ENCODE results near the gene NADK. TPM values are rescaled to one million over a fixed set of nuclear protein-coding genes. Genes with fewer than 3 reads are reported as not detected.
"Not testable (repeated sequence)": the region's sequence is repeated elsewhere in the genome, so short reads cannot be mapped to it uniquely, and the experiment has no call there.

Gene NADK
- total RNA-seq, 1 donor from 2014 or later = 84.3 TPM

DNA sequence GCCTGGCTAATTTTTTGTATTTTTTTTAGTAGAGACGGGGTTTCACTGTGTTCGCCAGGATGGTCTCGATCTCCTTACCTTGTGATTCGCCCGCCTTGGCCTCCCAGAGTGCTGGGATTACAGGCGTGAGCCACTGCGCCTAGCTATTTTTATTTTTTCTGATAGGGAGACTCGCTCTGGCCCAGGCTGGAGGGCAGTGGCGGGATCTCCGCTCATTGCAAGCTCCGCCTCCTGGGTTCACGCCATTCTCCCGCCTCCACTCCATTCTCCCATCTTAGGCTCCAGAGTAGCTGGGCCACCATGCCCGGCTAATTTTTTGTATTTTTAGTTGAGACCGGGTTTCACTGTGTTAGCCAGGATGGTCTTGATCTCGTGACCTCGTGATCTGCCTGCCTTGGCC is 52.2 kb downstream of the NADK start:
- not testable (repeated sequence) for DNase-seq (ENCODE audit: extremely low spot score, unreplicated experiment); H3K4me1 Mint-ChIP-seq (ENCODE audit: unreplicated experiment); H3K9me3 Mint-ChIP-seq (ENCODE audit: unreplicated experiment); H3K27me3 Mint-ChIP-seq (ENCODE audit: unreplicated experiment); H3K36me3 Mint-ChIP-seq (ENCODE audit: unreplicated experiment)
- peak overlapping the region; percentile 47 for H3K27ac Mint-ChIP-seq (ENCODE audit: unreplicated experiment)
- H3K4me3 Mint-ChIP-seq (ENCODE audit: unreplicated experiment) = peak overlapping the region; percentile 32

DNA sequence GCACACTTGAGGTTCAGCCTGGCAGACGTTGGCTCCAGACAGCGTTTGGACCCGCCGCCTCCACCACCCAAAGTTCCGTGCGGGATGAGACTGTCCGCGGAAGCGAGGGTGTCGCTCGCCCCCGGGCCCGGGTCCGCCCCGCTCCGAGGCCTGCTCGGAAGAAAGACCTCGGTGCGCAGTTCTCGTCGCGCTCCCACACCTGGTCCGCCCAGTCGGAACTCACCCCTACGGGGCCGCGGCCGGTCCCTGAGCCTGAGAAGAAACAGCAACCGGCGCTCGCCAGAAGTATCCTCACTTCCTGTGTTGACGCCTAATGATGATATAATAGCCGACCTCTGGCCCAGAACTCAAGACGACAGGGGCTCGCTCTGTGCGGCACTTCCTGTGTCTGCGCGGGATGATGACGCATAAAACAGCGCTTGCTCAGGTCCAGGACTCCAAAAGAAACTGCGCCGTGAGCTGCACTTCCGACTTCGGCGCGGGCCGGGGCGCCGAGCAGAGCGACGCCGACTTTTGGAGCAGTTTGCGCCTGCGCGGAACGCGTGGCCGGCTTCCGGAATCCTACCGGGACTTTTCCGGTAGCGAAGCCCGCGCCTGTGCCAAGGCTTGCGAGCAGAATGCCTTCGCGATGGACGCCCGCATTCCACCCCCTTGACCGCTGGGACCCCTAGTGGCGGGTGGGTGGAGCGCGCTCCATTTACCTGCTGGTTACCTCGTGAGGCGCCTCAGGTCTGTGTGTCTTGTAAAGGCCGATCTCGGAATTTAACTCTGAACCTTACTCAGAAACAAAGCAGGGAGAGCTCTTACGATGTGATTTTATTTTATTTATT is 54.0 kb downstream of the NADK start, which contains the start of gene CDK11A:
CDK11A (minus strand) TSS at position 323 of the 830 bp plus-strand sequence. CDS start 1,539 bp downstream, outside the sequence.
- not testable (repeated sequence) for H3K36me3 Mint-ChIP-seq (ENCODE audit: unreplicated experiment)

GRCh38 chr1:1721201-1721600 is 57.1 kb downstream of the NADK start:
- Mint-ChIP-seq H3K4me3 (ENCODE audit: unreplicated experiment) (no peak overlapping the region), H3K9me3 (ENCODE audit: unreplicated experiment) (no peaks in the 10 kb centered on the region), H3K27ac (ENCODE audit: unreplicated experiment) (no peak overlapping the region), H3K27me3 (ENCODE audit: unreplicated experiment) (no peaks in the 10 kb centered on the region), H3K4me1 (ENCODE audit: unreplicated experiment) (peaks cover 4% of the 10 kb centered on the region), H3K36me3 (ENCODE audit: unreplicated experiment) (peaks cover 12% of the 10 kb centered on the region)
- TF ChIP-seq, protein P1, sequence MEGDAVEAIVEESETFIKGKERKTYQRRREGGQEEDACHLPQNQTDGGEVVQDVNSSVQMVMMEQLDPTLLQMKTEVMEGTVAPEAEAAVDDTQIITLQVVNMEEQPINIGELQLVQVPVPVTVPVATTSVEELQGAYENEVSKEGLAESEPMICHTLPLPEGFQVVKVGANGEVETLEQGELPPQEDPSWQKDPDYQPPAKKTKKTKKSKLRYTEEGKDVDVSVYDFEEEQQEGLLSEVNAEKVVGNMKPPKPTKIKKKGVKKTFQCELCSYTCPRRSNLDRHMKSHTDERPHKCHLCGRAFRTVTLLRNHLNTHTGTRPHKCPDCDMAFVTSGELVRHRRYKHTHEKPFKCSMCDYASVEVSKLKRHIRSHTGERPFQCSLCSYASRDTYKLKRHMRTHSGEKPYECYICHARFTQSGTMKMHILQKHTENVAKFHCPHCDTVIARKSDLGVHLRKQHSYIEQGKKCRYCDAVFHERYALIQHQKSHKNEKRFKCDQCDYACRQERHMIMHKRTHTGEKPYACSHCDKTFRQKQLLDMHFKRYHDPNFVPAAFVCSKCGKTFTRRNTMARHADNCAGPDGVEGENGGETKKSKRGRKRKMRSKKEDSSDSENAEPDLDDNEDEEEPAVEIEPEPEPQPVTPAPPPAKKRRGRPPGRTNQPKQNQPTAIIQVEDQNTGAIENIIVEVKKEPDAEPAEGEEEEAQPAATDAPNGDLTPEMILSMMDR (IDR thresholded peaks at IDR 0.05) = no peak
- DNase-seq (ENCODE audit: extremely low spot score, unreplicated experiment) = peak; percentile 4

More for the DNA sequence above, 54.0 kb downstream of the NADK start, which contains the start of gene CDK11A:
- H3K27ac Mint-ChIP-seq (ENCODE audit: unreplicated experiment) = peak within 1 kb of the TSS; percentile 97
- H3K4me1 Mint-ChIP-seq (ENCODE audit: unreplicated experiment); H3K9me3 Mint-ChIP-seq (ENCODE audit: unreplicated experiment); H3K27me3 Mint-ChIP-seq (ENCODE audit: unreplicated experiment): not testable (repeated sequence)
- TF ChIP-seq, protein P1 (IDR thresholded peaks at IDR 0.05) = peak; percentile 41
- DNase-seq (ENCODE audit: extremely low spot score, unreplicated experiment) = peak; percentile 99
- H3K4me3 Mint-ChIP-seq (ENCODE audit: unreplicated experiment) = peak within 1 kb of the TSS; percentile 90

DNA sequence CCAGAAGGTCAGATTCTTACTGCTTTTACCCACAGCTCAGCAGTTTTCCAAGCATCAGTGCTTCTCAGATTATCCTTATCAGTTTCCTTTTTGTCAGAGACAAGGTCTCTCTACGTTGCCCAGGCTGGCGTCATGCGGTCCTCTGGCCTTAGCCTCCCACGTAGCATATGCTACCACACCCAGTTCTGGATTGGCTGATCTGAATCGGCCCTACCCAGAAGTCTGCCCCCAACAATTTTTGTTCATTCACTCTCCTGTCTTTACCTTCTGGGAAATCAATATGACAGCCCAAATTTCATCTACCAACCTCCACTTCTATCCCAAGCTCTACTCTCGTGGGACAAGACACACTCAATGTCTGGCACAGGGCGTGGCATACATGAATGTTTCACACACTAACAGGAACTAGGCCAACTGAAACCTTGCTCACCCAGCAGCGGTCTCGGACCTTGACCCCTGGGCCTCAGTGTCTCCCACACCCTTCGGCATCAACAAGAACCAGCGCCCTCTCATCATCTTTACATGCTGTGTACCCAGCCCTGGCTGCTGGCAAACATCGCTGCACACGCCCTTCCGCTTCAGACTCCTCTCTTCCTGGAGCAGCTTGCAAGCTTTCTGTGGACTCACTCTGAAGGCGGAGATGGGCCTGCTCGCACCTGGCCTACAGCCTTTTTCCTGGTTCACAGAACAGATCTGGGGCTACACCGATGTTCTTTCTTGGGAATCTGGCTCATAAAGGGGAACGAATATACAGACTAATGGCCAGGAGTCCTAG is 63.0 kb downstream of the NADK start:
- peaks cover 16% of the 10 kb centered on the region for H3K36me3 Mint-ChIP-seq (ENCODE audit: unreplicated experiment)
- not testable (repeated sequence) for H3K27me3 Mint-ChIP-seq (ENCODE audit: unreplicated experiment); H3K4me3 Mint-ChIP-seq (ENCODE audit: unreplicated experiment); DNase-seq (ENCODE audit: extremely low spot score, unreplicated experiment); H3K27ac Mint-ChIP-seq (ENCODE audit: unreplicated experiment); H3K4me1 Mint-ChIP-seq (ENCODE audit: unreplicated experiment); H3K9me3 Mint-ChIP-seq (ENCODE audit: unreplicated experiment)

GRCh38 chr1:1707897-1708296 is 70.4 kb downstream of the NADK start:
- H3K9me3 Mint-ChIP-seq (ENCODE audit: unreplicated experiment); H3K27me3 Mint-ChIP-seq (ENCODE audit: unreplicated experiment); H3K27ac Mint-ChIP-seq (ENCODE audit: unreplicated experiment); H3K36me3 Mint-ChIP-seq (ENCODE audit: unreplicated experiment); H3K4me1 Mint-ChIP-seq (ENCODE audit: unreplicated experiment); H3K4me3 Mint-ChIP-seq (ENCODE audit: unreplicated experiment): not testable (repeated sequence)
- peak; percentile 21 for DNase-seq (ENCODE audit: extremely low spot score, unreplicated experiment)

- not testable (repeated sequence) for H3K4me1 Mint-ChIP-seq (ENCODE audit: unreplicated experiment); H3K4me3 Mint-ChIP-seq (ENCODE audit: unreplicated experiment); H3K36me3 Mint-ChIP-seq (ENCODE audit: unreplicated experiment); H3K27ac Mint-ChIP-seq (ENCODE audit: unreplicated experiment); H3K27me3 Mint-ChIP-seq (ENCODE audit: unreplicated experiment); H3K9me3 Mint-ChIP-seq (ENCODE audit: unreplicated experiment)
- DNase-seq (ENCODE audit: extremely low spot score, unreplicated experiment) = peak; percentile 63
Observed at GRCh38 chr1:1707241-1707640, 71.0 kb downstream of the NADK start.

GRCh38 chr1:1705623-1706022 is 72.6 kb downstream of the NADK start:
- H3K36me3 Mint-ChIP-seq (ENCODE audit: unreplicated experiment); H3K4me1 Mint-ChIP-seq (ENCODE audit: unreplicated experiment); H3K4me3 Mint-ChIP-seq (ENCODE audit: unreplicated experiment); H3K27ac Mint-ChIP-seq (ENCODE audit: unreplicated experiment); H3K27me3 Mint-ChIP-seq (ENCODE audit: unreplicated experiment); H3K9me3 Mint-ChIP-seq (ENCODE audit: unreplicated experiment): not testable (repeated sequence)
- peak; percentile 46 for DNase-seq (ENCODE audit: extremely low spot score, unreplicated experiment)

- not testable (repeated sequence) for H3K4me3 Mint-ChIP-seq (ENCODE audit: unreplicated experiment)
- DNase-seq (ENCODE audit: extremely low spot score, unreplicated experiment) = peak; percentile 78
Observed at GRCh38 chr1:1704284-1704957, 73.8 kb downstream of the NADK start.

More at GRCh38 chr1:1704284-1704957, 73.8 kb downstream of the NADK start:
- H3K27me3 Mint-ChIP-seq (ENCODE audit: unreplicated experiment); H3K4me1 Mint-ChIP-seq (ENCODE audit: unreplicated experiment); H3K27ac Mint-ChIP-seq (ENCODE audit: unreplicated experiment); H3K36me3 Mint-ChIP-seq (ENCODE audit: unreplicated experiment); H3K9me3 Mint-ChIP-seq (ENCODE audit: unreplicated experiment): not testable (repeated sequence)
